ENCODE data around the gene RNF32.

Gene RNF32

DNA sequence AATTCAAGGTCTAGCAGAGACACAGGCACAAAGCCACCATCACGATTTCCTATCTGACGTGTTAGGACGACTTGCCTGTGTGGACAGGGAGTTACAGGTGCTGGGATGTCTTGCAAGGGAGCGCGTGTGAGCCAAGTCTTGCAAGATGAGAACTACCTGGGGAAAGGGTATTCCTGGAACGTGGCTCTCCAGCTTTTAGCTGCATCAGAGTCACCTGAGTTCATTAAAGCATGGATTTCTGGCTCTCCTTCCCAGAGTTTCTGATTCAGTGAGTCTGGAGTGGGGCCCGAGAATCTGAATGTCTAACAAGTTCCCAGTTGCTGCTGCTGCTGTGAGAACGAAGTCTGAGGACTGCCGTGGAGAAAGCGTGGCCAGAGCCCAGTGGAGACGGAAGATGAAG, 30.0 kb upstream of the RNF32 start:
- Histone ChIP-seq H3K27me3 (peaks cover 0 to 30% of the 10 kb centered on the region in 2 donors), H3K4me1 (peaks cover 0 to 11% (median 5%) of the 10 kb centered on the region in 4 donors), H3K27ac (no peak overlapping the region), H3K4me3 (no peak overlapping the region), H3K9me3 (no peaks in the 10 kb centered on the region), H3K36me3 (no peaks in the 10 kb centered on the region)
- TF ChIP-seq, protein P1, sequence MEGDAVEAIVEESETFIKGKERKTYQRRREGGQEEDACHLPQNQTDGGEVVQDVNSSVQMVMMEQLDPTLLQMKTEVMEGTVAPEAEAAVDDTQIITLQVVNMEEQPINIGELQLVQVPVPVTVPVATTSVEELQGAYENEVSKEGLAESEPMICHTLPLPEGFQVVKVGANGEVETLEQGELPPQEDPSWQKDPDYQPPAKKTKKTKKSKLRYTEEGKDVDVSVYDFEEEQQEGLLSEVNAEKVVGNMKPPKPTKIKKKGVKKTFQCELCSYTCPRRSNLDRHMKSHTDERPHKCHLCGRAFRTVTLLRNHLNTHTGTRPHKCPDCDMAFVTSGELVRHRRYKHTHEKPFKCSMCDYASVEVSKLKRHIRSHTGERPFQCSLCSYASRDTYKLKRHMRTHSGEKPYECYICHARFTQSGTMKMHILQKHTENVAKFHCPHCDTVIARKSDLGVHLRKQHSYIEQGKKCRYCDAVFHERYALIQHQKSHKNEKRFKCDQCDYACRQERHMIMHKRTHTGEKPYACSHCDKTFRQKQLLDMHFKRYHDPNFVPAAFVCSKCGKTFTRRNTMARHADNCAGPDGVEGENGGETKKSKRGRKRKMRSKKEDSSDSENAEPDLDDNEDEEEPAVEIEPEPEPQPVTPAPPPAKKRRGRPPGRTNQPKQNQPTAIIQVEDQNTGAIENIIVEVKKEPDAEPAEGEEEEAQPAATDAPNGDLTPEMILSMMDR (IDR thresholded peaks at IDR 0.05), result no peak
- DNase-seq, result no peak
- intact Hi-C loops (cut with DNase I; ENCODE audit: low total_unique reads), result no loop called here

DNA sequence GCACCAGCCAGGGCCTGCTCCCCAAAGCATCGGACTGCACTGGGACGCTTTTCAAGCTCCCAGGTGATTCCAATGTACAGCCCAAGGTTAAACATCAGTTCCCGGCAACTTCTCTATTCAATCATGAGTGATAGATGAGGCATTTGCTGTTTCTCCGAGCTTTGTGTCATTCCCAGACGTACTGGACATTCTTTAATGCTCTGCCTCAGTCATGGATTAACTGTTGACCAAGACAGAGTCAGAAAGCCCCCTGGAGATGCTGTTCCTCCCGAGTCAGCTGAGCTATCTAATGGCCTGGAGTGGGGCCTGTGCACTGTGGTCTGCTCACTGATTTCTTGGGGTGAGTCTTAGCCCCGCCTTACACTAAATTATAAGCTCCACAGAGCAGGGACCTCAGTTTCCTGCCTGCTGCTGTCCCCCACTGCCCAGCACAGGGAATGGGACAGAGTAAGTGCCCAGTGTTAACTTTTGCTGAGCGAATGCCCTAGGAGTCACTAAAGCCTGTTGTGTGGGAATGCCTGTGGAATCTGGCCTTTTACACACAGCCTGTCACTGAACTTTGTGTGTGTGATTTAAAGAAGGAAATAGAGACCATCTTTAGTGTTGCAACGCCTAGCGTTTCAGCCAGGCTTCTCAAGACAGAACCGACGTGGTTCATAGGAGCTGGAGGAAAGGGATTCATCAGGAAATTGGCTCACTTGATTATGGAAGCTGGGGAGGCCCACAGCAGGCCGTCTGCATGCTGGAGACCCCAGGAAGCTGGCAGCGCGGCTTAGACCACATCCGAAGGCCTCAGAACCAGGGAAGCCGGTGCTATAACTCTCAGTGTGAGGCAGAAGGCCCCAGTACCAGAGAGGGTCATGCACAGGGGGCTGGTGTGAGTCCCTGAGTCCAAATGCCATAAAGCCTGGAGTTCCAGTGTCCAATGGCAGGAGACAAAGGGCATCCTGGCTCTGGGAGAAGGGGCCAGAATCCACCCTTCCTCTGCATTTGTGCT, 29.3 kb upstream of the RNF32 start:
- H3K9me3 ChIP-seq, result peaks cover 0 to 2% (median 0%) of the 10 kb centered on the region in 3 donors
- H3K4me1 ChIP-seq, result peaks cover 0 to 11% (median 5%) of the 10 kb centered on the region in 4 donors
- TF ChIP-seq, protein P1 (IDR thresholded peaks at IDR 0.05), result no peak
- DNase-seq, result no peak
- no peaks in the 10 kb centered on the region for H3K36me3 ChIP-seq
- peaks cover 0 to 31% of the 10 kb centered on the region in 2 donors for H3K27me3 ChIP-seq
- intact Hi-C loops (cut with DNase I; ENCODE audit: low total_unique reads), result no loop called here
- no peak overlapping the region for H3K27ac ChIP-seq
- no peak overlapping the region for H3K4me3 ChIP-seq

DNA sequence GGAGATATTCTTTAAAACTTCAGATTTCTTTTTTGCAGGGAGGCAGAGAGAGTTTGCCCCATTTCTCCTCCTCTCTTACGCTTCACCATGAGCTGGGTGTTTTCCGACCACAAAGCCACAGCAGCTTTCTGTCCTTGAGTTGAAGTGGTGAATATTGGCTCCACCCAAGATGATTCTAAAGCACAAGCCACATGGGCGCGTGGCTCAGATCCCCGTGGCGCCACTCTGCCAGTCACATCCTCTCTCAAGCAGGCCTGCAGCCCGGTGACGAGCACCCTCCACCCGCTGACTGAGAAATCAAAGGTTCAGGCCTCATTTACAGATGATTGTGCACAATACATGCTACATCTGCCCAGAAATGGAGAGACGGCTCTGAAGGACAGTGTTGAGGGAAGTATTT, 27.6 kb upstream of the RNF32 start:
- Histone ChIP-seq H3K4me1 (peaks cover 0 to 7% (median 1%) of the 10 kb centered on the region in 4 donors), H3K27me3 (peaks cover 0 to 30% of the 10 kb centered on the region in 2 donors), H3K9me3 (peaks cover 0 to 18% (median 4%) of the 10 kb centered on the region in 3 donors), H3K27ac (no peak overlapping the region), H3K36me3 (no peaks in the 10 kb centered on the region), H3K4me3 (no peak overlapping the region)
- no peak for DNase-seq
- TF ChIP-seq, protein P1 (IDR thresholded peaks at IDR 0.05), result no peak
- intact Hi-C loops (cut with DNase I; ENCODE audit: low total_unique reads), result no loop called here

DNA sequence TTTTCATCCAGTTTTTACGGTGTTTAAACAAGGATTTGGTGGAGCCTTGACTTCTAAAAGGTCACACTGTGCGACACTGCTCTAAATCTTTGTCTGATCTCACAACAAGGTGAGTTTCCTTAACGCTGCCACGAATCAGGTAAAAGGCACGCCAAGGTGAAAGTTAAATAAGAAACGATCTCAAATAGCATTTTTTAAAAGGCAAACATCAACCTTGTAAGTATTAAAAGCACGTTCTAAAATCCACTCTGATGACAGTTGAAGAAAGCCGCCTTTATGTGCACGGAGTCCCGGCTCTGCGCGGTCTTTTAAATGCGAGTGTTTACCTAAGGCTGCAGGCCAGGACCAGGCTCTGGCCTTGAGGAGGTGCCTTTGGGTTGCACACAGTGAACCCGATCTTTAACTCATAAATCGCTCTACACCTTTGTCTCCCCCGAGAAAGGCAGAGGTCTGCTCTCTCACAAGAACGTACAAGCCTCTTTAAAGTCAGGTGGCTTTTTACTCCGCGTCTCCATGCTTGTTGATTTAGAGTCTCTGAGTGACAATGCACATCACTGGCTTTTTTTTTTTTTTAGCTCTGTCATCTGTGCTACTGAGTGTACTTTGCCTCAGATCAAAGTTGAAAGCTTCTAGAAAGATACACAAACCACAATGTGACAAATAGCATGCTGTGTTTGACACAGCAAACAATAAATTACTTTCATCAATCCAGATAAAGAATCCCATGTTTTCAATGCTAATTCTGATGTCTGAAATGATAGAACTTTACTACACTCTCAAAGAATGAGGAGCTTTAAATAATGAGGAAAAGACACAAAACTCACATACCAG, 25.9 kb upstream of the RNF32 start:
- peaks cover 0 to 5% (median 0%) of the 10 kb centered on the region in 4 donors for H3K4me1 ChIP-seq
- H3K9me3 ChIP-seq, result peaks cover 0 to 19% (median 4%) of the 10 kb centered on the region in 3 donors
- TF ChIP-seq, protein P1 (IDR thresholded peaks at IDR 0.05), result no peak
- DNase-seq, result no peak
- H3K36me3 ChIP-seq, result no peaks in the 10 kb centered on the region
- peaks cover 0 to 35% of the 10 kb centered on the region in 2 donors for H3K27me3 ChIP-seq
- intact Hi-C loops (cut with DNase I; ENCODE audit: low total_unique reads), result no loop called here
- H3K27ac ChIP-seq, result no peak overlapping the region
- H3K4me3 ChIP-seq, result no peak overlapping the region
